Glomerular visceral epithelial cell (primary cell): ENCODE results near the gene GPBP1L1.

ENCODE experiments used
- DNase-seq: peaks from one replicate; pipeline ENCODE4 v3.0.0-alpha.2; 2016; ENCODE audit errors: extremely low spot score

The GPBP1L1 gene

DNA sequence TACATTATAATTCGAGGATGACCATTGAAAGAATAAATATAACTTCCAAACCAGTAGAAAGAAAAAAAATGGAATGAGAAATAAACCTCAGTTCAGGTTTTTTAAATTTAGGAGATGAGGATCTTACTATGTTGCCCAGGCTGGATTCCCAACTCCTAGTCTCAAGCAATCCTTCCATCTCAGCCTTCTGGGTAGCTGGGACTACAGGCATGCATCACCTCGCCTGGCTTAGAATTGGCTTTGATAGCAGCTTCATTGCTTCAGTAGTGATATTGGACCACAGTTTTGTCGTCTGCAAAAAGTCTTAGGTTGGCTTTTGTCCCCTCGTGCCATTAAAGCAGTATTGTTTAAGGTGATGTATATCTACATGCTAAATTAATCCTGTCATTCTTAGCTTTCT lies 99.6 kb downstream of the GPBP1L1 start:
- DNase-seq: no peak

DNA sequence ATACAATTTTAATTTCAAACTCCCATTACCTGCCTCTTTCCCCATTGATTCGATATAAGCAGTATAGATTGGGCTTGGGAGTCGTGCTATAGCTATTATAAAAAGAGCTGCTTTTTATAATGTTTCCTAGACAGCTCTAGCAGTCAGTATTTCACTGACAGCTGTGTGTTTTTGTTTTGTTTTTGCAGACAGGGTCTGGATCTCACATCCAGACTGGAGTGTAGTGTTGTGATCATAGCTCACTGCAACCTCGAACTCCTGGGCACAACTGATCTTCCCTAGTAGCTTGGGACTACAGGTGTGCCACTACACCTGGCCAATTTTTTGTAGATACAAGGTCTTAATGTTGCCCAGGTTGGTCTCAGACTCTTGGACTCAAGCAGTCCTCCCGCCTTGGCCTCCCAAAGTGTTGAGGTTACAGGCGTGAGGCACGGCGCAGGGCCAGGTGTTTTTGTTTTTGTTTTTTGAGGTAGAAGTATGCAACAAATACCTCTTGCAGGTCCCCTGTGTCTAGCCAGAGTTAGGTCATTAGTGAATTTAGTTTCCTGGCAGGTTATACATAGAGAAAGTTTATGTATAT lies 100.7 kb downstream of the GPBP1L1 start:
- DNase-seq: no peak

GRCh38 chr1:45585110-45585426 lies 101.3 kb downstream of the GPBP1L1 start:
- DNase-seq: no peak

DNA sequence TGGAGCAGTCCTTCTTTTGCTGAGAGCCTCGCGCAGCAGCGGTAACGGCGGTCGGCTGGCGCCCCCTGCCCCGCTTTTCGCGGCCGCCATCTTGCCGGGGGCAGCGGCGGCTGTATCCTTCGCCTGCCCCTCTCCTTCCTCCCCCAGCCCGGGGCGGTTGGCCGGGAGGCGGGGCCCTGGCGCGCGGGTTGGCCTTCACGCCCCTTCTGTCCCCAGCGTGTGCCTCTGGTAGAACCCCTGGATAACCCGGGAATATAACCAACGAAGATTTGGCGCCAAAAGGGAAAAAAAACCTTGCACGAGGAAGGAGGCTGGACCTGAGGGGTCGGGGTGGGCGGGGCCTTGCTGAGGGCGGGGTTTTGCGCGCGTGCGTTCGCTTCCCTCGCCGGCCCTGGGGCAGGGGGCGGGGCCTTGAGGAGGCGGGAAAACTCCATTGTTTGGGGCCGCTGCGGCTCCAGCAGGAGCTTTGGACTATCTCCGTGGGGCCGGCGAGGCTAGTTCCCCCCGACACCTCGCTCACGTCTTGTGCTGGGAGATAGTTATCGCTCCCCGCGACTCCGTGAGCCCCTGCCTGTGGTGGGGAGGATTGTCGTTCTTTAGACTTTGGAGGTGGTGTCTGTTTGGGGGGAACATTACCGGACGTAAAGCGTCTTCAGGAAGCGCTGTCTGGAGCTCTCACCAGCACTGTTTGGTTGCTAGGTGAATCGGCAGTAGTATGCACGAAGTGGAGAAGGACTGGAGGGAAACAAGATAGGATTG lies 101.8 kb downstream of the GPBP1L1 start:
- DNase-seq: peak; percentile 93

DNA sequence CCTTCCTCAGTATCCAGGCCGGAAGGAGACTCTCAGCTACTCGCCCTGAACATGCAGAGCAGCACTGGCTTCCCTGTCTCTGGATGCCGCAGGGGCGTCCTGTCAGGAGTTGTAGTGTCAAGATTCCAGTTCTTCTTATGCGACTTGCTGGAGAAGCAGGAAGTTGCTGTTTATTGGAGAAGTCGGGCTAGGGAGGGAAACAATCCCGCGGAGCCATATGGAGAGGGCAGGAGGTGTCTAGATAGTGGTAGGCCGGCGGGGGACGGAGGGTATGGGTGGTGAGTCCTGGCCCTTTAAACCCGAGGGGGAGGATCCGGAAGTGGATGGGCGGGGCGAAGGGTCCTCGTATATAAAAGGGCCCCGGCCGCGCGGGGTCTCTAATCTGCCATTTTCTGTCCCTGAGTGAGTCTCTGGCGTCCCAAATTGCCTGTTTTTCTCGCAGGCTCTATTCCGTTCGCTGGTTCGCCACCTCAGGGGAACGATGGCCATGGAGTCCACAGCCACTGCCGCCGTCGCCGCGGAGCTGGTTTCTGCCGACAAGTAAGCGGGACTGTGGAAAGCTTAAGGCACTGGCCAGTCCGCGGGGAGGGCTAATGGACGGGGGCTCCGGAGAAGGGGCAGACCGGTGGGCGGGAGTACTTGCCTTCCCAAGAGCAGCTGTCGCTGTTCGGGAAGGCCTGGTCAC lies 102.5 kb downstream of the GPBP1L1 start, which contains the start of gene NASP:
TSS of gene NASP (plus strand) at position 376 of the 685 bp plus-strand sequence. CDS start at position 482, 106 bp downstream.
- DNase-seq: peak; percentile 92

GRCh38 chr1:45583264-45583665 lies 103.1 kb downstream of the GPBP1L1 start:
- DNase-seq: peak; percentile 98
